Stimulated activated CD4-positive, alpha-beta T cell treated with anti-CD3 and anti-CD28 coated beads, Interleukin-15, amount 100 ng/mL, for 48 hours (primary cell): ENCODE results near the gene CEP63.

Source experiments
- DNase-seq, 2 donors: peaks; one replicate each; pipeline ENCODE4 v3.0.0-alpha.2; 2020; ENCODE audit warnings: low read depth in 2 of 2

Gene CEP63

GRCh38 chr3:134485718-134486576 is at the start of gene CEP63, which contains the start of gene ANAPC13:
TSS of gene CEP63 (plus strand) at chr3:134486057. CDS start at chr3:134495321, 9,264 bp downstream.
TSS of gene ANAPC13 (minus strand) at chr3:134485985. CDS start at chr3:134482904, 3,081 bp downstream.
- DNase-seq = peak; percentile 87 to 89

- no peak for DNase-seq
Observed at GRCh38 chr3:134437211-134437752, 48.6 kb upstream of the CEP63 start.

- no peak for DNase-seq
Observed at GRCh38 chr3:134441321-134441720, 44.5 kb upstream of the CEP63 start.

- DNase-seq = no peak
Observed at GRCh38 chr3:134441821-134442220, 44.0 kb upstream of the CEP63 start.

GRCh38 chr3:134445095-134445494 is 40.8 kb upstream of the CEP63 start:
- no peak for DNase-seq

- no peak for DNase-seq
Observed at GRCh38 chr3:134445636-134446035, 40.2 kb upstream of the CEP63 start.

- no peak for DNase-seq
Observed at GRCh38 chr3:134446800-134447199, 39.1 kb upstream of the CEP63 start.

GRCh38 chr3:134447351-134447750 is 38.5 kb upstream of the CEP63 start:
- no peak for DNase-seq

GRCh38 chr3:134448664-134449063 is 37.2 kb upstream of the CEP63 start:
- no peak for DNase-seq

GRCh38 chr3:134449277-134449676 is 36.6 kb upstream of the CEP63 start:
- DNase-seq = no peak

GRCh38 chr3:134449951-134450350 is 35.9 kb upstream of the CEP63 start:
- DNase-seq = no peak

GRCh38 chr3:134453631-134454030 is 32.2 kb upstream of the CEP63 start:
- DNase-seq = no peak

- DNase-seq = no peak
Observed at GRCh38 chr3:134457376-134458074, 28.3 kb upstream of the CEP63 start.

GRCh38 chr3:134458406-134458945 is 27.4 kb upstream of the CEP63 start:
- no peak for DNase-seq

- no peak for DNase-seq
Observed at GRCh38 chr3:134459562-134459961, 26.3 kb upstream of the CEP63 start.

- DNase-seq = no peak
Observed at GRCh38 chr3:134460965-134461364, 24.9 kb upstream of the CEP63 start.

- no peak for DNase-seq
Observed at GRCh38 chr3:134462331-134462941, 23.4 kb upstream of the CEP63 start.

GRCh38 chr3:134463676-134464063 is 22.2 kb upstream of the CEP63 start:
- no peak for DNase-seq

- DNase-seq = no peak
Observed at GRCh38 chr3:134464064-134464688, 21.7 kb upstream of the CEP63 start.

GRCh38 chr3:134464689-134465365 is 21.0 kb upstream of the CEP63 start:
- DNase-seq = no peak

GRCh38 chr3:134466331-134466730 is 19.5 kb upstream of the CEP63 start:
- no peak for DNase-seq
